HuH-7 (cell line): ENCODE measurements around the gene FOXF1.
A peak's percentile ranks its signal among the peaks of the same experiment; 100 is the strongest.

Source experiments
- DNase-seq: peaks from one replicate; pipeline ENCODE4 v3.0.0; 2011; ENCODE audit warnings: low spot score

FOXF1 gene

GRCh38 chr16:86505185-86505898 is 5.0 kb upstream of the FOXF1 start:
- no peak for DNase-seq

DNA sequence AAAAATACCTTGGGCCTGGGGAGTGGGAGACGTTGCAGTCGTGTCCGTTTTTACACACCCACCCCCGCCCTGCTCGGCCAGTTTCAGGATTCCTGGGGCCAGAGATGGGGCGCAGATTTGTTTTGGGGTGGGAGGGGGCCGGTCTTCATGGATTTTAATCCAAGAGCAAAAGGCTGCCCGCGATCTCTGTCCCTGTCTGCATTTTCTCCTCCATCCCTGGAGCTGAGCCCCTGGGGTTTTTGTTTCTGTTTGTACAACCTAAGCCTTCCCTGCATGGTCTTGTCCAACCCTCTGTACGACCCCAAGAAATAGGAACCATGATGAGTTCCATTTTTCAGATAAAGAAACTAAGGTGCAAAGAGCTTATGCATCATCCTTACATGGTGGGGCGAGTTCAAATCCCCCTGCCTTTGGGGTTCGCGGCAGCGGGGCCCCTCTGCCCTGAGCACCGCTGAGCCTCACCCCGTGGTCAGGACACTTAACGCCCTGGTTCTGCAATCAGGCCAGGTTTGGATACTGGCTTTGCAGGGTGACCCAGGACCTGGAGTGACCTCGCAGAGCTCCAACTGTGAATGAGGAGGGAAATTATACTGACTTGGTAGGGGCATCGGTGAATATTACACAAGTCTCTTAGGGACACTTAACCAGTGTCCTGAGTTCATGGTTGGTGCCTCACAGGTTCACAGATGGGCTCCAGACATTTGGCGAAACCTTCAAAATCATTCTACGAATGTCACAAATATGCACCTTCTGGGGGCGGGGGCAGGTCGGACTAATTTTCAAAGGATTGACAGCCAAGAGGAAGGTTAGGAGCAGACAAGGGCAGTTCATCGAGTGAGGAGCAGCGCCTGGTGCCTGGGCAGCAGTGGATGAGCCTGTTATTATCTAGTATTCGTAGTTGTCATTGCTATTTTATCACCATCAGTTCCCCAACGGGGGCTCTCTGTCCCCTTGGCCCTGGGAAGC is 4.1 kb upstream of the FOXF1 start:
- no peak for DNase-seq

DNA sequence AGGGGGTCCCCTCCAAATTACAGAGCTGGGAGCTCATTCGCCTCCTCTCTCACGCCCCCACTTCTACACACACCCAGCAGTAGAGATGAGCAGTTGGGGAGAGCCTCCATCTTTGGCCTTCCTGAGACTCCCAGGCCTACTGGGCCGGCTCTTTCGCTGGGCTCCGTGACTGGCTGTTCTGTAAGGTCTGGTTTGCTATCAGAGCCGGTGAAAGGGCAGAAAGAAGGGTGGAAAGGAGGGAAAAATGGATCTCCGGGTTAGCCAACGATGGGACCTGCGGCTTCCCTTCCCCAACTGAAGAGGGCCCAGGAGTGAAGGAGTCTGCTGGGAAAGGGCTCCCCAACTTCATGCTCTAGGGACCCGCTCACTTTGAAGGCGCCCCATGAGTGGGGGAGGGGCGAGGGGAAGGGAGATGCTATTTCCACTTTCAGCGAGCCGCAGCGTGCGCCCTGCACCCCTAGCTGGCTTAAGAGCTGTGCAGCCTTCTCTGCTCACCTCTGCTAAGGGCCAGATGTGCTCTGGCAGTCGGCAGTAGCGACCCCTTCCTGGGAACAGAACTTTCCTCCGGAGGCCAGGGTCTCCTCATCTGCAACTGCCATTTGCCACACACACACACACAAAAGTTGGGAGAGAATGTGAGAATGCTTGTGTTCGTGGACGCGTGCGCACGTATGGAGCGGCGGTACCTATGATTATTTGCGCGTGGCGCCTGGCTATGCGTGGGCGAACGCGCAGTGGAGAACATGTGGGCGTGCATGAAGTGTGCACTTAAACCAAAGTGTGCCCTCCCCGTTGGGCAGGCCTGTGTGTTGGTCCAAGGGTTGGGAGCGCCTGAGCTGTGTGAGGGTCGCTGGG is 2.9 kb upstream of the FOXF1 start:
- DNase-seq: no peak

DNA sequence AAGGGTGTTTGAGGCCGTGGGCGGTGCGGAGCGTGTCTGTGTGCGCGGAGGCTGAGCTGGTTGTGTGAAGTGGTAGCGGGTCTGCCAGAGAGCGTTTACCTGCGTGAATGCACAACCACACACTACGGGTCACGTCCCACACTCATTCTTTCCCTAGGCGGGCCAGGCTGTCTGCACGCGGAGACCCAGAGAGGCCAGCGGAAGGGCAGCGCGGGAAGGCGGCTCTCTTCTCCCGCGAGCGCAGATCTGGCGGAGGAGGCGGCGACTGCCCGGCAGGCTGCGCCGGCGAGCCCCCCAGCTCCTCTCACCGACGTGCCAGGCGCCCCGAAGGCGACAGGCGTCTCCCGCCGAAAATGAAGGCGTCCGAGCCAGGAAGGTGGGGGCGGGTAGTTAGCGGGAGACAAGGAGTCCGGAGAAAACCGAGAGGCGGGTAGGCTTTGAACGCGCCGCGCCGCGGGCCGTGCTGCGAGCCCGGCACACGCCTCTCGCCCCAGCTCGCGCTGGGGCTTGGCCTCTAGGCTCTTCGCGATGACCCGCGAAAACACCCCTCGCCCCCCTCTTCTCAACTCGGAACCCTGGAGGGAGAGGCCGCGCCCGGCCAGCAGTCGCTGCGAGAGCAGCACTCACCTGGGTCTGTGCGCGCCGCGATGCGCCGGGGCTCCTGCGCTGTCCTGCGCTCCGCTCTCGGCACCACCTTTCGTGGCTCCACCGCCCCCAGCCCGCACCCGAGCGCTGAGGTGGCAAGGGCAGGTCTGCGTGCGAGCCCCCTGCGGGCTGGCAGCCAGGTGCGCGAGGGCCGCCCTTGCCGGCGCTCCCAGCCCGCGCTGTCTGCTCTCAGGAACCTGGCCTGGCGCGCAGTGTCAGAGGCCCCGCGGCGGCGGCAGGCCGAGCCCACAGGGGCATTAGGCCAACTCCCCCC is 2.0 kb upstream of the FOXF1 start:
- DNase-seq: no peak

GRCh38 chr16:86508947-86509758 is 1.2 kb upstream of the FOXF1 start:
- DNase-seq: peak; percentile 69

GRCh38 chr16:86509759-86510464 is 415 bp upstream of the FOXF1 start:
- DNase-seq: no peak

DNA sequence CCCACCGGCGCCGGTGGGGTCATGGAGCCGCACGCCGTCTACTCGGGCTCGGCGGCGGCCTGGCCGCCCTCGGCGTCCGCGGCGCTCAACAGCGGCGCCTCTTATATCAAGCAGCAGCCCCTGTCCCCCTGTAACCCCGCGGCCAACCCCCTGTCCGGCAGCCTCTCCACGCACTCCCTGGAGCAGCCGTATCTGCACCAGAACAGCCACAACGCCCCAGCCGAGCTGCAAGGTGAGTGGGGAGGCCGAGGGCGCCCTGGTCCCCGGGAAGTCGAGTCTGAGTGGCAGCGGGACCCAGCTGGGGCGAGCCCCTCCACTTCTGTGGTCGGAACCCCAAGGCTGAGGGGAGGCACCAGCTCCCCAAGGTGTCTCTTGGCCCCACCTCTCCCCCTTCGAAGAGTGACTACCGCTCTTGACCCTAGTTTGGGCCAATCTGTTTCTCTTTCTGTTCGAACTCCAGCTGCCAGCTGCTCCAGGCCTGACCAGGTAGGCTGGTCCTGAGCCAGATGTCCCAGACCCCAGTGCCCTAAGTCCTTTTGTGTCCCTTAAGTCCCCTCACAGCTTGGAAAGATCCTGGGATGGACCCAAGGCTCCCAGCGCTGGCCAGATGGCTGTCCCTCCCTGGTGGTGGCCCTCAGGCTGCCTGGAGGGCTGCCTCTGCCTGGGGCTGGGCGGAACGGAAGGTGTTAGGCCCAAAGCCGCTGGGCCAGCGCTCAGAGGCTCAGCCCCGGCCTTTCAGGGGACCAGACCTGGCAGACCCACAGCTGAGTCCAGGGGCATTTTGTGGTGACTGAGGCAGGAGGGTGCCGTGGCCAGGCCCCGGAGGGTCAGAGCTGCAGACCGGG is 1.2 kb downstream of the FOXF1 start:
- no peak for DNase-seq

- no peak for DNase-seq
Observed at GRCh38 chr16:86512301-86512859, 2.1 kb downstream of the FOXF1 start.

- DNase-seq: no peak
Observed at GRCh38 chr16:86512860-86513470, 2.6 kb downstream of the FOXF1 start.

GRCh38 chr16:86513471-86514277 is 3.3 kb downstream of the FOXF1 start:
- no peak for DNase-seq

DNA sequence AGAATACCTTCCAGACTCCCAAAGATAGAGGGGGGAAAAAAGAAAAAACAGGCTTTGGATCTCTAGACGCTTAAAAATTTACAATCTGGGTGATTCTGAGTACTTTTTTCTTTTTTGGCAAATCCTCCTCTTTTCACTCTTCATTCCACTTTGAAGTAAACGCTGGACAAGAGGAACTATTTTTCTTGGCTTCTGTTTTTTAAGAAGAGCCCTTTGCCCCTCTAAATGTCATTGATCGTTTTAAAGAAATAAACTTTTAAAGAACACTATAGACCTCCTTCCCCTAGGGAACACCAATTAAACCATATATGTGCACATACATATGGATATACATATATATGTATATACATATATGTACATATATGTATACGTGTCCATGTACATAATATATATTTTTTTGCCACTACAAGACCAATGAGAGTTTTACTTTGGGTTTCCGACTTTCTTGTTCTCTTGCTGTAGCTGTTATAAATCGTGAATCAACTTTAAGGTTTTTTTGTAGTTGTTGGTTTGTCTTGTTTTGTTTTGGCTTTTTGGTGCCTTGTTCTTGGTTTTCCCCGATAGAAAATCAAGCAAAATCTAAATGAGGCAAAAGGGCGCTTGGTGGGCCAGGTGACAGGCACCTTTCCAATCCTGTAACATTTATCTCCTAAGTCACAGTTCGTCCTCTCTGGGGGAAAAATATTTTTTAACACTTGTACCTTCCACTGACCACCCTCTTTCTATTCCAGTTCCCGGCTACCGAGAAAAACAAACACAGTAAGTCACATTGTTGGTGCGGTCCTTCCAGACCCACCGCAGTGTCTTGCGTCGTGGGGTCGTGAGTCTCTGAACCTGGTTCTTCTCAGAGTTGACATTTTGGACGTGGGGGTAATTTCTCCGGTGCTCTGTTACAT is 4.4 kb downstream of the FOXF1 start:
- DNase-seq: no peak

DNA sequence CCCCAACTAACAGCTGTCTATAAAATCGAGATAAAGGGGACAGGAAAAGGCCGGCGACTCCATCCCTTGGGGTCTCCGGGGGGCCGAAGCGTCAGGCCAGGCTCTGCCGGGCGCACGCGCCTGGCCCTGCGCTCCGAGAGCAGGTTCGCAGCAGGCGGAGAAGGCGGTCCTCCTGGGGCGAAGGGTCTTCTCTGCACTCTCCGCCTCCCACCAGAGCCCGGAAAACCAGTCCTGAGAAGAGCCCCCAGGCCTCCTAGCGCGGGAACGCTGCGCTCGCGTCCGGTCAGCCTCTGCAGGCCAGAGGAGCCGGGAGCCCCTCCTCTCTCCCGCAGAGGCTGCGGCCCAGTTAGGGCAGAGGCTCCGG is 5.1 kb downstream of the FOXF1 start:
- DNase-seq: no peak

DNA sequence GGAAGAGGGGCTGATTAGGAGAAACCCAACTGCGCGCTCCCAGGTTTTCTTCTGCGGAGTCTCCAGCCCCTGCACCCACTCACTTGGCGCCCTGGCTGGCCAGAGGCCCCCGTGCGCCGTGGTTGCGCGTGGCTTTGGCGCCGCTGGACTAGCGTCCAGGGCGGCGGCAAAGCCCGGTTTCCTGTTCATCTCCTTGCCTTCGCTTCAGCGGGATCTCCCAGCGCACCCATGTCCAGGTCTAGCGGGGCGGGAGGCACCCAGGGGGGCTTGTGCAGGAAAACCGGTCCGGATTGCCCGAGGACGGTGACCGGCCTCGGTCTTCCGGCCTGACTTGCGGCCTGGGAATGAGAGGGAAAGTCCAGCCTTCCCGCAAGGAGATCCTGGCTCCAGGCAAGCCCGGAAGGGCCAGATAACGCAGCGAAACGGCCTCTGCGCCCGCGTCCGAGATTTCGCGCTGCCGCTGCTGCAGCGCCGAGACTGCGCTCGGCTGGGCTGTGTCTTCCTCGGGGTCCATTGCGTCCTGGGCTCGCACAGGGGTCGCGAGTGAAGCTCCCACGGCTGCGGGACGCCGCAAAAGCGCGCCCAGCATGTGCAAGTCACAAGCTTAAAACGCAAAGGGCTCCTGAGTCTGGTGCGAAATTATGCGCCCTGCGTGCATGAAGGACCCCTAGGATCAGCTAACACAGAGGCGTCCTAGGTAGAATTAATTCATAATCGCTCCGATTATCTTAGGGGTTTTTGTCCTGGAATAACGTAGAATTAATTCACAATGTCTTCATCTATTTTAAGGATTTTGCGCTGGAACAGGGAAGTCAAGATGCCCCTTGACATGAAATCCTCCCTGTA is 5.7 kb downstream of the FOXF1 start:
- DNase-seq: no peak

DNA sequence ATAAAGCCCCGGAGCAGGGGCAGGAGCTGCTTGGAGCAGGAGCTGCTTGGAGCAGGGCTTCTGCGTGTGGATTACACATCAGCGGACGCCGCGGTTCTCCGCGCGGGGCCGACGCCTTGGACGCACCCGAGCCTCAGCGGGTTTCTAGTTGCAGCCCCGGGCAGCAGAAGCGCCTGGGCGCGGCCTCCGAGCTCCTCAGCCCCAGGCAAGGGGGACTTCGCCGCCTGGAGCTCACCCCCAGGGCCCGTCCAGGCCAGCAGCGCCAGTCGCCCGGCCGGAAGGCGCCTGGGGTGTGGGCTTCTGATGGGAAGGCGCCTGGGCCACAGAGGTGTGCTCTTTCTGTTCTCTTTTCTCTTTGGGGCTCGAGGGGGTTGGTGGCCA is 6.3 kb downstream of the FOXF1 start:
- DNase-seq: no peak

DNA sequence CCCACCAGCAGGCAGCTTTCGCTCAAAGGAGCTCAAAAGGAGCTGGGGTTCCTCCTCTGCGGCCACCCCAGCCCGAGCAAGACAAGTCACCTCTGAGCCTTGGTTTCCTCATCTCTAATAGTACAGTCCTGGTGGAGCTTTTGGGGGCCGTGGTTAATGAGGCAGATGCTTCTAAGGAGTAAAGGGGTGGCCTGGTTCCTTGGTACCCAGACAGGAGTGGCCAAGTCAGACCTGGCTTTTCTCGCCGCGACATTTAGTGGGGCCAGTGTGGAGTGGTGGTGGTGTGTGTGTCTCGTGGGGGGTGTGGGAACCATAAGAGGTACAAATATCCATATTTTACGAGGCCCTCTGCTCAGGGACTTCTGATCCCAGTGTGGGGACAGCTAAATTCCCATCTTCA is 6.7 kb downstream of the FOXF1 start:
- DNase-seq: no peak
